IMR-90 (cell line): ENCODE results near the gene PIP5K1A. TPM values are rescaled to one million over a fixed set of nuclear protein-coding genes. Genes with fewer than 3 reads are reported as not detected.

ENCODE experiments used
- ATAC-seq: fragments of 200-7000 bp; cut with Tn5 transposase; 2 replicates; pipeline ENCODE4 v1.9.1; 2020; ENCODE audit warnings: low read depth, mild to moderate bottlenecking, moderate library complexity
- BruUV-seq: library from RNA; stranded (reverse); fragments of 400-500 nt; replicated peaks from 2 replicates; lab custom pipeline; 2021; lab: Mats Ljungman, UMichigan
- CTCF ChIA-PET: fragments of 300-600 bp; formaldehyde crosslinking; extraction: SDS; loops from one replicate; lab custom pipeline; 2021; ENCODE audit warnings: antibody characterized with exemption; lab: Yijun Ruan, JAX
- POLR2A ChIA-PET: fragments of 300-600 bp; sonication (Branson Sonifier 250); formaldehyde crosslinking; loops from one replicate; lab custom pipeline; 2022; ENCODE audit warnings: antibody characterized with exemption; ENCODE audit not compliant: unreplicated experiment; lab: Charles Lee
- DNase-seq: peaks from one replicate; pipeline ENCODE4 v3.0.0; 2013
- H2AFZ ChIP-seq: replicated peaks from 2 replicates; pipeline ENCODE3; 2013; ENCODE audit warnings: low read length, mild to moderate bottlenecking; ENCODE audit not compliant: poor library complexity
- H2AK5ac ChIP-seq: 2 replicates; pipeline ENCODE4 v1.6.1; 2013; ENCODE audit warnings: low read depth, low read length, inconsistent platforms
- H2AK9ac ChIP-seq: replicated peaks from 2 replicates; pipeline ENCODE3; 2013; ENCODE audit warnings: mild to moderate bottlenecking, low read depth, low read length, moderate library complexity; ENCODE audit not compliant: poor library complexity
- H2BK120ac ChIP-seq: 2 replicates; pipeline ENCODE4 v1.6.1; 2013; ENCODE audit warnings: low read depth, low read length, inconsistent platforms
- H2BK15ac ChIP-seq: 3 replicates; pipeline ENCODE4 v1.6.1; 2013; ENCODE audit warnings: low read depth, low read length, inconsistent platforms
- H2BK20ac ChIP-seq: 2 replicates; pipeline ENCODE4 v1.6.1; 2013; ENCODE audit warnings: low read depth, mild to moderate bottlenecking, inconsistent platforms, low read length, moderate library complexity
- H2BK5ac ChIP-seq: 2 replicates; pipeline ENCODE4 v1.6.1; 2013; ENCODE audit warnings: mild to moderate bottlenecking, low read depth, low read length, inconsistent platforms; ENCODE audit not compliant: poor library complexity, severe bottlenecking
- H3K14ac ChIP-seq: replicated peaks from 2 replicates; pipeline ENCODE4 v1.6.1; 2013; ENCODE audit warnings: low read depth, low read length, inconsistent platforms
- H3K18ac ChIP-seq: 2 replicates; pipeline ENCODE4 v1.6.1; 2013; ENCODE audit warnings: low read depth, low read length, control low read depth
- H3K23ac ChIP-seq: 2 replicates; pipeline ENCODE4 v1.6.1; 2013; ENCODE audit warnings: low read depth, low read length, inconsistent platforms
- H3K27ac ChIP-seq: 2 replicates; pipeline ENCODE4 v1.5.1; 2013; ENCODE audit warnings: mild to moderate bottlenecking, control low read depth, low read length; ENCODE audit not compliant: insufficient read depth
- H3K27me3 ChIP-seq: 2 replicates; pipeline ENCODE4 v1.6.1; 2013; ENCODE audit warnings: low read length; ENCODE audit not compliant: control insufficient read depth, insufficient read depth
- H3K36me3 ChIP-seq: 2 replicates; pipeline ENCODE4 v1.6.1; 2013; ENCODE audit warnings: low read length, mixed read lengths; ENCODE audit not compliant: control insufficient read depth, insufficient read depth
- H3K4ac ChIP-seq: 2 replicates; pipeline ENCODE4 v1.6.1; 2013; ENCODE audit warnings: low read depth, low read length, inconsistent platforms
- H3K4me1 ChIP-seq: 2 replicates; pipeline ENCODE4 v1.6.1; 2013; ENCODE audit warnings: low read length, mixed read lengths; ENCODE audit not compliant: control insufficient read depth, insufficient read depth
- H3K4me2 ChIP-seq: 2 replicates; pipeline ENCODE4 v1.6.1; 2013; ENCODE audit warnings: low read depth, mild to moderate bottlenecking, control low read depth, low read length, moderate library complexity
- H3K4me3 ChIP-seq: 2 replicates; pipeline ENCODE4 v1.5.1; 2013; ENCODE audit warnings: low read depth, mild to moderate bottlenecking, control low read depth, low read length, moderate library complexity; ENCODE audit not compliant: insufficient read depth
- H3K56ac ChIP-seq: 2 replicates; pipeline ENCODE4 v1.6.1; 2013; ENCODE audit warnings: low read length, inconsistent platforms; ENCODE audit not compliant: insufficient read depth; ENCODE audit errors: extremely low read depth
- H3K79me1 ChIP-seq, 2 experiments: 2 replicates each; pipeline ENCODE4 v1.6.1; 2013; ENCODE audit warnings: low read length in 2 of 2, inconsistent platforms in 1 of 2, low read depth in 1 of 2
- H3K9ac ChIP-seq: 2 replicates; pipeline ENCODE4 v1.6.1; 2013; ENCODE audit warnings: low read depth, low read length, control low read depth
- H3K9me1 ChIP-seq: 2 replicates; pipeline ENCODE4 v1.6.1; 2013; ENCODE audit warnings: low read length, inconsistent platforms; ENCODE audit not compliant: insufficient read depth
- H3K9me3 ChIP-seq: 2 replicates; pipeline ENCODE4 v1.6.1; 2013; ENCODE audit warnings: low read length; ENCODE audit not compliant: control insufficient read depth, insufficient read depth
- H4K20me1 ChIP-seq: 2 replicates; pipeline ENCODE4 v1.6.1; 2013; ENCODE audit warnings: low read length, inconsistent platforms; ENCODE audit not compliant: insufficient read depth
- H4K5ac ChIP-seq: 2 replicates; pipeline ENCODE4 v1.6.1; 2013; ENCODE audit warnings: mild to moderate bottlenecking, low read depth, low read length, control low read depth
- H4K8ac ChIP-seq, 2 experiments: 2 replicates each; pipeline ENCODE4 v1.6.1; 2013; ENCODE audit warnings: low read depth in 2 of 2, low read length in 2 of 2, control low read depth in 1 of 2, inconsistent platforms in 1 of 2
- H4K91ac ChIP-seq: 2 replicates; pipeline ENCODE4 v1.6.1; 2013; ENCODE audit warnings: low read depth, low read length, inconsistent platforms; ENCODE audit not compliant: insufficient read depth
- BHLHE40 ChIP-seq: fragments of 150-350 bp; IDR thresholded peaks from 2 replicates; pipeline ENCODE4 v1.6.1; 2016; ENCODE audit warnings: mild to moderate bottlenecking, low read depth, low read length
- CEBPB ChIP-seq: IDR thresholded peaks from 2 replicates; pipeline ENCODE4 v1.6.1; 2012; ENCODE audit warnings: low read depth, low read length, improper control_type of control experiment
- CHD1 ChIP-seq: IDR thresholded peaks from 2 replicates; pipeline ENCODE4 v1.6.1; 2012; ENCODE audit warnings: low read depth, low read length, improper control_type of control experiment
- ELK1 ChIP-seq: fragments of 150-350 bp; IDR thresholded peaks from 2 replicates; pipeline ENCODE4 v1.6.1; 2016; ENCODE audit warnings: low read depth, mild to moderate bottlenecking, low read length, moderate library complexity, borderline replicate concordance
- FOS ChIP-seq: fragments of 150-350 bp; IDR thresholded peaks from 2 replicates; pipeline ENCODE4 v1.6.1; 2016; ENCODE audit warnings: low read depth, low read length
- MAFK ChIP-seq: IDR thresholded peaks from 2 replicates; pipeline ENCODE4 v1.6.1; 2012; ENCODE audit warnings: low read depth, low read length, improper control_type of control experiment
- MAZ ChIP-seq: IDR thresholded peaks from 2 replicates; pipeline ENCODE4 v1.6.1; 2012; ENCODE audit warnings: low read depth, mild to moderate bottlenecking, low read length, improper control_type of control experiment, moderate library complexity, borderline replicate concordance
- MXI1 ChIP-seq: IDR thresholded peaks from 2 replicates; pipeline ENCODE4 v1.6.1; 2012; ENCODE audit warnings: low read depth, mild to moderate bottlenecking, low read length, moderate library complexity, borderline replicate concordance
- NFE2L2 ChIP-seq: fragments of 150-350 bp; IDR thresholded peaks from 2 replicates; pipeline ENCODE4 v1.6.1; 2016; ENCODE audit warnings: low read depth, mild to moderate bottlenecking, low read length
- POLR2A ChIP-seq: IDR thresholded peaks from 2 replicates; pipeline ENCODE4 v1.6.1; 2012; ENCODE audit warnings: mild to moderate bottlenecking, low read depth, low read length
- RAD21 ChIP-seq: IDR thresholded peaks from 2 replicates; pipeline ENCODE4 v1.6.1; 2012; ENCODE audit warnings: low read length, improper control_type of control experiment
- RCOR1 ChIP-seq: IDR thresholded peaks from 2 replicates; pipeline ENCODE4 v1.6.1; 2012; ENCODE audit warnings: mild to moderate bottlenecking, low read length, improper control_type of control experiment; ENCODE audit not compliant: insufficient replicate concordance
- SMC3 ChIP-seq: fragments of 150-350 bp; IDR thresholded peaks from 2 replicates; pipeline ENCODE4 v1.6.1; 2016; ENCODE audit warnings: low read depth, mild to moderate bottlenecking, antibody characterized with exemption, low read length, moderate library complexity
- USF2 ChIP-seq: fragments of 150-350 bp; IDR thresholded peaks from 2 replicates; pipeline ENCODE4 v1.6.1; 2017; ENCODE audit warnings: mild to moderate bottlenecking, antibody characterized with exemption, low read length, low read depth
- WGBS, 2 experiments: methylation state at CpG; one replicate each; pipeline versions ENCODE4 v1.1.5 to v1.1.7; 2013; ENCODE audit warnings: missing lambda C conversion rate in 2 of 2; ENCODE audit not compliant: insufficient read length in 1 of 2; ENCODE audit errors: extremely low coverage in 2 of 2; 5-methylcytosine and 5-hydroxymethylcytosine counted together
- dilution Hi-C: fragments of 300-500 bp; cut with HindIII; formaldehyde crosslinking; loops from one replicate; pipeline ENCODE4 v1.14.3; 2018; ENCODE audit warnings: low sequenced_read_pairs; ENCODE audit not compliant: unreplicated experiment
- in situ Hi-C: fragments of 300-500 bp; cut with MboI; formaldehyde crosslinking; loops from 3 replicates; pipeline ENCODE4 v1.14.3; 2019; ENCODE audit warnings: low sequenced_read_pairs, inconsistent platforms, mixed read lengths
- intact Hi-C: fragments of 100-400 bp; cut with micrococcal nuclease; formaldehyde crosslinking; loops from 2 replicates; pipeline ENCODE4 v1.10.0; 2022
- polyA plus RNA-seq, 3 experiments: library from polyadenylated mRNA; depleted of rRNA; stranded (reverse); fragments of >200 nt; gene quantifications; 2 replicates each; pipeline ENCODE4 v1.2.3, GENCODE V29; 2012; ENCODE audit warnings: low replicate concordance in 1 of 3
- total RNA-seq: library from RNA; depleted of rRNA; stranded (reverse); fragments of >200 nt; gene quantifications from 2 replicates; pipeline ENCODE4 v1.2.3, GENCODE V29; 2012
- TF ChIP-seq, protein P1 (sequence below): conservative IDR thresholded peaks from 2 replicates; pipeline ENCODE4 v1.5.1; 2012; ENCODE audit warnings: mild to moderate bottlenecking, low read depth, low read length, improper control_type of control experiment

PIP5K1A gene
- total and polyA plus RNA-seq, 2 of the 4 experiments (the other 2 are of a cell fraction): 59.1 to 105 TPM

DNA sequence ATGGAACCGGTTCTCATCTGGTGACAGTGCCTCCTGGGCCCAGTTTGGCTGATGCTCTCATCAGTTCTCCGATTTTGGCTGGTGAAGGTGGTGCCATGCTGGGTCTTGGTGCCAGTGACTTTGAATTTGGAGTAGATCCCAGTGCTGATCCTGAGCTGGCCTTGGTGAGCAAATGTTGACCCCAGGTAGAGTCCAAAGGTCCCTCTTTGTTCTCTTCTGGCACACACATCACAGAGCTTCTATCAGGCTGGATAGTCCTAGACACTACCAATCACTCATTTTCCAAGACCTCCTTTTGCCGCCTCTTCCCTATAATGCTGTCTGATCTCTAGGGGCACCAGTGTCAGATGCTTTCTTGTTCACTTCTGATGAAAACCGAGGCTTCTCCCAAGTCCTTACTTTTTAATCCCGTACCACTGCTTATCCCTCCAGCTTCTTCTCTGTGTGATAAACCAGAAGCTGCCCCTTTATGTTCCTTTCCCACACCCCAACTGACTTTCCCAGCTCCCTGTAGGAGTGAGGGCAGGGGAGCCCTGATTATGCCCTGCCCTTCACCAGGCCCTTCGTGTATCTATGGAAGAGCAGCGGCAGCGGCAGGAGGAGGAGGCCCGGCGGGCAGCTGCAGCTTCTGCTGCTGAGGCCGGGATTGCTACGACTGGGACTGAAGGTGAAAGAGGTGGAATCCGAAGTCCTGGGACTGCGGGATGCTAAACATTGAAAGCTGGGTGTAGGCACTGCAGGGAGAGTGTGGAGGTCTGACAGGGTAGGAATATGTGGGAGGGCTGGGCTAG, 67.3 kb downstream of the PIP5K1A start:
- Histone ChIP-seq H3K27ac (no peak overlapping the region), H3K56ac (no peak overlapping the region), H2AFZ (no peak overlapping the region), H3K27me3 (no peaks in the 10 kb centered on the region), H2BK15ac (no peak overlapping the region), H3K79me1 (peaks cover 12 to 32% of the 10 kb centered on the region in 2 experiments), H2BK120ac (no peak overlapping the region), H3K36me3 (peaks cover 51% of the 10 kb centered on the region), H3K23ac (no peak overlapping the region), H3K9me1 (no peaks in the 10 kb centered on the region), H3K9ac (no peak overlapping the region), H4K8ac (no peak overlapping the region), H3K4me2 (no peak overlapping the region), H3K9me3 (no peaks in the 10 kb centered on the region), H2AK9ac (no peak overlapping the region), H3K14ac (no peak overlapping the region), H2BK20ac (no peak overlapping the region), H3K4ac (no peak overlapping the region), H3K4me3 (no peak overlapping the region), H4K20me1 (no peaks in the 10 kb centered on the region), H2BK5ac (no peak overlapping the region), H3K4me1 (no peaks in the 10 kb centered on the region), H3K18ac (no peak overlapping the region), H2AK5ac (no peak overlapping the region), H4K91ac (no peak overlapping the region), H4K5ac (no peak overlapping the region)
- WGBS, 2 experiments: 85% methylated on average over 4 of the region's 14 CpGs; no CpG with 5 or more reads in 1 of the 2 experiments
- DNase-seq: no peak
- dilution Hi-C loops (no loop called here), intact Hi-C loops (no loop called here), in situ Hi-C loops (no loop called here)
- no peak for ATAC-seq
- no TSS peak for BruUV-seq
- no peak for TF ChIP-seq CHD1
- no peak for TF ChIP-seq RAD21
- TF ChIP-seq, protein P1, sequence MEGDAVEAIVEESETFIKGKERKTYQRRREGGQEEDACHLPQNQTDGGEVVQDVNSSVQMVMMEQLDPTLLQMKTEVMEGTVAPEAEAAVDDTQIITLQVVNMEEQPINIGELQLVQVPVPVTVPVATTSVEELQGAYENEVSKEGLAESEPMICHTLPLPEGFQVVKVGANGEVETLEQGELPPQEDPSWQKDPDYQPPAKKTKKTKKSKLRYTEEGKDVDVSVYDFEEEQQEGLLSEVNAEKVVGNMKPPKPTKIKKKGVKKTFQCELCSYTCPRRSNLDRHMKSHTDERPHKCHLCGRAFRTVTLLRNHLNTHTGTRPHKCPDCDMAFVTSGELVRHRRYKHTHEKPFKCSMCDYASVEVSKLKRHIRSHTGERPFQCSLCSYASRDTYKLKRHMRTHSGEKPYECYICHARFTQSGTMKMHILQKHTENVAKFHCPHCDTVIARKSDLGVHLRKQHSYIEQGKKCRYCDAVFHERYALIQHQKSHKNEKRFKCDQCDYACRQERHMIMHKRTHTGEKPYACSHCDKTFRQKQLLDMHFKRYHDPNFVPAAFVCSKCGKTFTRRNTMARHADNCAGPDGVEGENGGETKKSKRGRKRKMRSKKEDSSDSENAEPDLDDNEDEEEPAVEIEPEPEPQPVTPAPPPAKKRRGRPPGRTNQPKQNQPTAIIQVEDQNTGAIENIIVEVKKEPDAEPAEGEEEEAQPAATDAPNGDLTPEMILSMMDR: no peak
- no peak for TF ChIP-seq RCOR1
- no peak for TF ChIP-seq FOS
- no peak for TF ChIP-seq ELK1
- TF ChIP-seq MXI1: no peak
- no peak for TF ChIP-seq MAFK
- no peak for TF ChIP-seq SMC3
- no peak for TF ChIP-seq USF2
- no peak for TF ChIP-seq BHLHE40
- no peak for TF ChIP-seq POLR2A
- no peak for TF ChIP-seq MAZ
- no peak for TF ChIP-seq CEBPB
- no peak for TF ChIP-seq NFE2L2
- ChIA-PET CTCF (no interaction called here), POLR2A (no interaction called here)
